ENCODE results near the gene TPPP.

The TPPP gene

GRCh38 chr5:669111-669841 lies 23.9 kb downstream of the TPPP start:
- TF ChIP-seq EGR1 (IDR thresholded peaks at IDR 0.05) (no peak), CEBPB (IDR thresholded peaks at IDR 0.05) (no peak), EP300 (IDR thresholded peaks at IDR 0.05; ENCODE audit: borderline replicate concordance) (no peak), TCF12 (IDR thresholded peaks at IDR 0.05; ENCODE audit: low read depth) (no peak), USF1 (IDR thresholded peaks at IDR 0.05) (no peak), FOXM1 (IDR thresholded peaks at IDR 0.05; ENCODE audit: borderline replicate concordance, low read depth) (no peak), CREB1 (IDR thresholded peaks at IDR 0.05; ENCODE audit: low read depth) (no peak), RAD21 (IDR thresholded peaks at IDR 0.05; ENCODE audit: low read depth) (no peak), NFIC (IDR thresholded peaks at IDR 0.05) (no peak), MAX (IDR thresholded peaks at IDR 0.05) (no peak), REST (IDR thresholded peaks at IDR 0.05; ENCODE audit: low read depth) (no peak), ZBTB7A (IDR thresholded peaks at IDR 0.05; ENCODE audit: low read depth) (no peak), TAF1 (IDR thresholded peaks at IDR 0.05; ENCODE audit: low read depth) (no peak), YY1 (IDR thresholded peaks at IDR 0.05; ENCODE audit: low read depth) (no peak), TEAD4 (IDR thresholded peaks at IDR 0.05) (no peak)

GRCh38 chr5:668283-668995 lies 24.7 kb downstream of the TPPP start:
- TF ChIP-seq CREB1 (IDR thresholded peaks at IDR 0.05; ENCODE audit: low read depth) = no peak
- TF ChIP-seq REST (IDR thresholded peaks at IDR 0.05; ENCODE audit: low read depth) = no peak
- no peak for TF ChIP-seq ZBTB7A (IDR thresholded peaks at IDR 0.05; ENCODE audit: low read depth)
- no peak for TF ChIP-seq YY1 (IDR thresholded peaks at IDR 0.05; ENCODE audit: low read depth)
- no peak for TF ChIP-seq TAF1 (IDR thresholded peaks at IDR 0.05; ENCODE audit: low read depth)
- no peak for TF ChIP-seq CEBPB (IDR thresholded peaks at IDR 0.05)
- no peak for TF ChIP-seq EGR1 (IDR thresholded peaks at IDR 0.05)
- no peak for TF ChIP-seq NFIC (IDR thresholded peaks at IDR 0.05)
- TF ChIP-seq RAD21 (IDR thresholded peaks at IDR 0.05; ENCODE audit: low read depth) = no peak
- no peak for TF ChIP-seq TCF12 (IDR thresholded peaks at IDR 0.05; ENCODE audit: low read depth)
- TF ChIP-seq MAX (IDR thresholded peaks at IDR 0.05) = no peak
- TF ChIP-seq FOXM1 (IDR thresholded peaks at IDR 0.05; ENCODE audit: borderline replicate concordance, low read depth) = no peak
- TF ChIP-seq TEAD4 (IDR thresholded peaks at IDR 0.05) = no peak
- no peak for TF ChIP-seq USF1 (IDR thresholded peaks at IDR 0.05)
- no peak for TF ChIP-seq EP300 (IDR thresholded peaks at IDR 0.05; ENCODE audit: borderline replicate concordance)

- TF ChIP-seq EGR1 (IDR thresholded peaks at IDR 0.05) (no peak), REST (IDR thresholded peaks at IDR 0.05; ENCODE audit: low read depth) (no peak), CREB1 (IDR thresholded peaks at IDR 0.05; ENCODE audit: low read depth) (no peak), CEBPB (IDR thresholded peaks at IDR 0.05) (no peak), TCF12 (IDR thresholded peaks at IDR 0.05; ENCODE audit: low read depth) (no peak), FOXM1 (IDR thresholded peaks at IDR 0.05; ENCODE audit: borderline replicate concordance, low read depth) (no peak), ZBTB7A (IDR thresholded peaks at IDR 0.05; ENCODE audit: low read depth) (no peak), USF1 (IDR thresholded peaks at IDR 0.05) (no peak), NFIC (IDR thresholded peaks at IDR 0.05) (no peak), MAX (IDR thresholded peaks at IDR 0.05) (no peak), RAD21 (IDR thresholded peaks at IDR 0.05; ENCODE audit: low read depth) (no peak), TEAD4 (IDR thresholded peaks at IDR 0.05) (no peak), EP300 (IDR thresholded peaks at IDR 0.05; ENCODE audit: borderline replicate concordance) (no peak), TAF1 (IDR thresholded peaks at IDR 0.05; ENCODE audit: low read depth) (no peak), YY1 (IDR thresholded peaks at IDR 0.05; ENCODE audit: low read depth) (no peak)
These were observed 26.2 kb downstream of the TPPP start for GRCh38 chr5:666816-667498.

Data from Ishikawa (cell line).